HG02571 (cell line): ENCODE measurements around the gene SYT4.

ENCODE experiments used
- ATAC-seq: cut with Tn5 transposase; IDR thresholded peaks from one replicate; pipeline ENCODE4 v1.9.1; 2021; ENCODE audit warnings: mild to moderate bottlenecking, moderate library complexity; ENCODE audit not compliant: unreplicated experiment

The SYT4 gene

GRCh38 chr18:43222501-43222900, 54.8 kb downstream of the SYT4 start:
- ATAC-seq = no peak

- no peak for ATAC-seq
Observed at GRCh38 chr18:43220691-43221090, 56.6 kb downstream of the SYT4 start.
